ENCODE measurements around the gene AHDC1.

AHDC1 gene

GRCh38 chr1:27647328-27647727 is 43.4 kb upstream of the AHDC1 start:
- H2AFZ ChIP-seq (ENCODE audit: low read depth, low read length): no peak overlapping the region
- H3K9ac ChIP-seq (ENCODE audit: low read depth, low read length): no peak overlapping the region
- H3K4me3 ChIP-seq (ENCODE audit: low read depth in 1 of 2, low read length in 2 of 2): no peak overlapping the region
- H3K36me3 ChIP-seq (ENCODE audit: insufficient read depth, low read length): no peaks in the 10 kb centered on the region
- 0 out of 2 replicates have a peak overlapping the region, but pooled peaks have one; percentile 5 for H3K27ac ChIP-seq (ENCODE audit: low read length)
- H3K79me2 ChIP-seq (ENCODE audit: insufficient read depth, low read length): no peaks in the 10 kb centered on the region
- no peak overlapping the region for H3K4me2 ChIP-seq (ENCODE audit: insufficient read depth, low read length)
- DNase-seq (no peak), ATAC-seq (ENCODE audit: insufficient read depth, low read depth) (no peak)
- H3K27me3 ChIP-seq (ENCODE audit: insufficient read depth, low read length, poor library complexity): no peaks in the 10 kb centered on the region
- TF ChIP-seq, protein P1, sequence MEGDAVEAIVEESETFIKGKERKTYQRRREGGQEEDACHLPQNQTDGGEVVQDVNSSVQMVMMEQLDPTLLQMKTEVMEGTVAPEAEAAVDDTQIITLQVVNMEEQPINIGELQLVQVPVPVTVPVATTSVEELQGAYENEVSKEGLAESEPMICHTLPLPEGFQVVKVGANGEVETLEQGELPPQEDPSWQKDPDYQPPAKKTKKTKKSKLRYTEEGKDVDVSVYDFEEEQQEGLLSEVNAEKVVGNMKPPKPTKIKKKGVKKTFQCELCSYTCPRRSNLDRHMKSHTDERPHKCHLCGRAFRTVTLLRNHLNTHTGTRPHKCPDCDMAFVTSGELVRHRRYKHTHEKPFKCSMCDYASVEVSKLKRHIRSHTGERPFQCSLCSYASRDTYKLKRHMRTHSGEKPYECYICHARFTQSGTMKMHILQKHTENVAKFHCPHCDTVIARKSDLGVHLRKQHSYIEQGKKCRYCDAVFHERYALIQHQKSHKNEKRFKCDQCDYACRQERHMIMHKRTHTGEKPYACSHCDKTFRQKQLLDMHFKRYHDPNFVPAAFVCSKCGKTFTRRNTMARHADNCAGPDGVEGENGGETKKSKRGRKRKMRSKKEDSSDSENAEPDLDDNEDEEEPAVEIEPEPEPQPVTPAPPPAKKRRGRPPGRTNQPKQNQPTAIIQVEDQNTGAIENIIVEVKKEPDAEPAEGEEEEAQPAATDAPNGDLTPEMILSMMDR (IDR thresholded peaks at IDR 0.05; ENCODE audit: borderline replicate concordance, extremely low read depth, low read length, poor library complexity, severe bottlenecking): no peak
- TF ChIP-seq EZH2 (IDR thresholded peaks at IDR 0.05; ENCODE audit: borderline replicate concordance, low read depth, low read length, severe bottlenecking): no peak
- H3K4me1 ChIP-seq (ENCODE audit: insufficient read depth, low read length): peaks cover 25% of the 10 kb centered on the region
- no peaks in the 10 kb centered on the region for H4K20me1 ChIP-seq (ENCODE audit: insufficient read depth, low read length)
- no peaks in the 10 kb centered on the region for H3K9me3 ChIP-seq (ENCODE audit: insufficient read depth, low read length, severe bottlenecking)

DNA sequence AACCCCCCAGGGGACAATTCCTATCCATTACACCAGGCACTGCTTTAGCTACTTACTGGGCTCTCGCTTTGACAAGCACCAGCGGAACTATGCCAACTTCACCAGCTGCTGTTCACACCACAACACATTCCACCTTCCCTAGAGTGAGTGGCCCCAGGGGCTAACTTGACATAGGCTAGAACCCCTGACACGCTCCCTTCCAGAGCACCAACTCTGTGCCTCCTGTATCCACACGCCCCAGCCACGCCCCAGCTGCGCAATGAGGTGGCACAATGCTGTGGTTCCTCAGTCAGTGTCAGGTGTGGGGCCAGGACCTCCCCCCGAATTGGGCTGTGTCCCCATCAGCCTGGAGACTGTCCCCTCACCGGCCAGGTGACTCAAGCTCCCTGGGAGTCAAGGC is 42.7 kb upstream of the AHDC1 start:
- no peak overlapping the region for H3K4me2 ChIP-seq (ENCODE audit: insufficient read depth, low read length)
- ATAC-seq (ENCODE audit: insufficient read depth, low read depth) (no peak), DNase-seq (no peak)
- no peaks in the 10 kb centered on the region for H3K36me3 ChIP-seq (ENCODE audit: insufficient read depth, low read length)
- no peaks in the 10 kb centered on the region for H3K79me2 ChIP-seq (ENCODE audit: insufficient read depth, low read length)
- H3K9ac ChIP-seq (ENCODE audit: low read depth, low read length): no peak overlapping the region
- no peak overlapping the region for H2AFZ ChIP-seq (ENCODE audit: low read depth, low read length)
- H3K9me3 ChIP-seq (ENCODE audit: insufficient read depth, low read length, severe bottlenecking): no peaks in the 10 kb centered on the region
- H3K27me3 ChIP-seq (ENCODE audit: insufficient read depth, low read length, poor library complexity): no peaks in the 10 kb centered on the region
- no peaks in the 10 kb centered on the region for H4K20me1 ChIP-seq (ENCODE audit: insufficient read depth, low read length)
- TF ChIP-seq, protein P1 (IDR thresholded peaks at IDR 0.05; ENCODE audit: borderline replicate concordance, extremely low read depth, low read length, poor library complexity, severe bottlenecking): no peak
- no peak for TF ChIP-seq EZH2 (IDR thresholded peaks at IDR 0.05; ENCODE audit: borderline replicate concordance, low read depth, low read length, severe bottlenecking)
- H3K4me1 ChIP-seq (ENCODE audit: insufficient read depth, low read length): peaks cover 25% of the 10 kb centered on the region
- H3K27ac ChIP-seq (ENCODE audit: low read length): 0 out of 2 replicates have a peak overlapping the region, but pooled peaks have one; percentile 5
- H3K4me3 ChIP-seq (ENCODE audit: low read depth in 1 of 2, low read length in 2 of 2): no peak overlapping the region

GRCh38 chr1:27645071-27645415 is 41.1 kb upstream of the AHDC1 start:
- Histone ChIP-seq H3K79me2 (ENCODE audit: insufficient read depth, low read length) (no peaks in the 10 kb centered on the region), H3K27me3 (ENCODE audit: insufficient read depth, low read length, poor library complexity) (no peaks in the 10 kb centered on the region), H3K36me3 (ENCODE audit: insufficient read depth, low read length) (no peaks in the 10 kb centered on the region), H3K4me2 (ENCODE audit: insufficient read depth, low read length) (no peak overlapping the region), H4K20me1 (ENCODE audit: insufficient read depth, low read length) (no peaks in the 10 kb centered on the region), H3K9me3 (ENCODE audit: insufficient read depth, low read length, severe bottlenecking) (no peaks in the 10 kb centered on the region), H3K27ac (ENCODE audit: low read length) (peak overlapping the region; percentile 22; the same call in 1 of the 2 replicates), H3K9ac (ENCODE audit: low read depth, low read length) (no peak overlapping the region), H2AFZ (ENCODE audit: low read depth, low read length) (no peak overlapping the region), H3K4me3 (ENCODE audit: low read depth in 1 of 2, low read length in 2 of 2) (no peak overlapping the region), H3K4me1 (ENCODE audit: insufficient read depth, low read length) (peaks cover 13% of the 10 kb centered on the region)
- no peak for TF ChIP-seq EZH2 (IDR thresholded peaks at IDR 0.05; ENCODE audit: borderline replicate concordance, low read depth, low read length, severe bottlenecking)
- TF ChIP-seq, protein P1 (IDR thresholded peaks at IDR 0.05; ENCODE audit: borderline replicate concordance, extremely low read depth, low read length, poor library complexity, severe bottlenecking): no peak
- no peak for ATAC-seq (ENCODE audit: insufficient read depth, low read depth)
- no peak for DNase-seq
